ENCODE data around the gene CIC. TPM values are rescaled to one million over a fixed set of nuclear protein-coding genes. Genes with fewer than 3 reads are reported as not detected.

The CIC gene
- total RNA-seq, 4 donors from 2014 or later: 15.2 to 52.2 (median 41.5) TPM

DNA sequence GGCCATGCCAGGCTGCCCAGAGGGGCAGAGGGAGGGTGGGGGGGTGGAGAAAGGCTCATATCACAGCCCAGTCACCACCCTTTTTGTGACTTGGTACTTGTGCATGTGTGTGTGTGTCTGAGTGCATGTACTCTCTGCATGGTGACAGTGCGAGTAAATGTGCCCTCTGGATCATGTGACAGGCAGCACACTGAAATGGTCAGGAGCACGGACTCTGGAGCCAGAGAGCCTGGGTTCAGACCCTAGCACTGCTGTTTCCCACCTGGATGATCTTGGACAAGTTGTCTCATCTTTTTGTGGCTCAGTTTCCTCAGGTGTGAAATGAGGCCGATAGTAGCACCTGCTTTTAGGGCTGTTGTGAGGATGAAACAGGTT is 2.0 kb downstream of the CIC start:
- Histone ChIP-seq H3K27me3 (no peaks in the 10 kb centered on the region), H3K4me3 (peak overlapping the region; percentile 66 to 79 (median 68)), H3K9me3 (no peaks in the 10 kb centered on the region), H3K27ac (peak overlapping the region; percentile 93 to 96 (median 96)), H3K4me1 (peaks cover 39 to 46% of the 10 kb centered on the region in 2 donors), H3K36me3 (peaks cover 0 to 33% of the 10 kb centered on the region in 2 donors)
- in situ Hi-C loops (cut with MboI; ENCODE audit: low sequenced_read_pairs in 4 of 4) (no loop called here), intact Hi-C loops (cut with DNase I; ENCODE audit: low total_unique reads) (no loop called here)
- DNase-seq (peak in 1 of 2 donors; percentile 69), ATAC-seq (peak; percentile 5 to 9)
- TF ChIP-seq, protein P1, sequence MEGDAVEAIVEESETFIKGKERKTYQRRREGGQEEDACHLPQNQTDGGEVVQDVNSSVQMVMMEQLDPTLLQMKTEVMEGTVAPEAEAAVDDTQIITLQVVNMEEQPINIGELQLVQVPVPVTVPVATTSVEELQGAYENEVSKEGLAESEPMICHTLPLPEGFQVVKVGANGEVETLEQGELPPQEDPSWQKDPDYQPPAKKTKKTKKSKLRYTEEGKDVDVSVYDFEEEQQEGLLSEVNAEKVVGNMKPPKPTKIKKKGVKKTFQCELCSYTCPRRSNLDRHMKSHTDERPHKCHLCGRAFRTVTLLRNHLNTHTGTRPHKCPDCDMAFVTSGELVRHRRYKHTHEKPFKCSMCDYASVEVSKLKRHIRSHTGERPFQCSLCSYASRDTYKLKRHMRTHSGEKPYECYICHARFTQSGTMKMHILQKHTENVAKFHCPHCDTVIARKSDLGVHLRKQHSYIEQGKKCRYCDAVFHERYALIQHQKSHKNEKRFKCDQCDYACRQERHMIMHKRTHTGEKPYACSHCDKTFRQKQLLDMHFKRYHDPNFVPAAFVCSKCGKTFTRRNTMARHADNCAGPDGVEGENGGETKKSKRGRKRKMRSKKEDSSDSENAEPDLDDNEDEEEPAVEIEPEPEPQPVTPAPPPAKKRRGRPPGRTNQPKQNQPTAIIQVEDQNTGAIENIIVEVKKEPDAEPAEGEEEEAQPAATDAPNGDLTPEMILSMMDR (IDR thresholded peaks at IDR 0.05 in 4 of 5, conservative IDR thresholded peaks at IDR 0.05 in 1 of 5): no peak
- TF ChIP-seq POLR2A (IDR thresholded peaks at IDR 0.05): no peak

- no peaks in the 10 kb centered on the region for H3K9me3 ChIP-seq
- intact Hi-C loops (cut with DNase I; ENCODE audit: low total_unique reads) (no loop called here), in situ Hi-C loops (cut with MboI; ENCODE audit: low sequenced_read_pairs in 4 of 4) (no loop called here)
- H3K4me3 ChIP-seq: no peak overlapping the region
- H3K4me1 ChIP-seq: peaks cover 46 to 55% of the 10 kb centered on the region in 2 donors
- H3K36me3 ChIP-seq: peaks cover 0 to 33% of the 10 kb centered on the region in 2 donors
- TF ChIP-seq, protein P1 (IDR thresholded peaks at IDR 0.05 in 4 of 5, conservative IDR thresholded peaks at IDR 0.05 in 1 of 5): no peak
- TF ChIP-seq POLR2A (IDR thresholded peaks at IDR 0.05): no peak
- DNase-seq (peak in 1 of 2 donors; percentile 13), ATAC-seq (no peak)
- H3K27me3 ChIP-seq: no peaks in the 10 kb centered on the region
- peak overlapping the region; percentile 93 to 96 (median 96) for H3K27ac ChIP-seq
Observed at GRCh38 chr19:42271861-42272534, 2.9 kb downstream of the CIC start.

- Histone ChIP-seq H3K4me1 (peaks cover 48 to 60% of the 10 kb centered on the region in 2 donors), H3K9me3 (no peaks in the 10 kb centered on the region), H3K36me3 (peaks cover 0 to 33% of the 10 kb centered on the region in 2 donors), H3K27ac (peak overlapping the region; percentile 93 to 96 (median 96)), H3K27me3 (no peaks in the 10 kb centered on the region), H3K4me3 (no peak overlapping the region)
- intact Hi-C loops (cut with DNase I; ENCODE audit: low total_unique reads) (no loop called here), in situ Hi-C loops (cut with MboI; ENCODE audit: low sequenced_read_pairs in 4 of 4) (no loop called here)
- TF ChIP-seq, protein P1 (IDR thresholded peaks at IDR 0.05 in 4 of 5, conservative IDR thresholded peaks at IDR 0.05 in 1 of 5): no peak
- TF ChIP-seq POLR2A (IDR thresholded peaks at IDR 0.05): no peak
- DNase-seq (no peak), ATAC-seq (no peak)
Observed at GRCh38 chr19:42272535-42272897, 3.5 kb downstream of the CIC start.

GRCh38 chr19:42272989-42273406 is 3.9 kb downstream of the CIC start:
- in situ Hi-C loops (cut with MboI; ENCODE audit: low sequenced_read_pairs in 4 of 4): no loop called here
- peak overlapping the region in 3 of 4 donors; percentile 93 to 96 (median 95) for H3K27ac ChIP-seq
- H3K9me3 ChIP-seq: no peaks in the 10 kb centered on the region
- no peak overlapping the region for H3K4me3 ChIP-seq
- H3K4me1 ChIP-seq: peaks cover 48 to 60% of the 10 kb centered on the region in 2 donors
- no peak for TF ChIP-seq POLR2A (IDR thresholded peaks at IDR 0.05)
- H3K27me3 ChIP-seq: no peaks in the 10 kb centered on the region
- no peak for ATAC-seq
- peaks cover 0 to 33% of the 10 kb centered on the region in 2 donors for H3K36me3 ChIP-seq
- no peak for DNase-seq
- intact Hi-C loops (cut with DNase I; ENCODE audit: low total_unique reads): no loop called here

GRCh38 chr19:42273407-42274064 is 4.5 kb downstream of the CIC start:
- no peaks in the 10 kb centered on the region for H3K9me3 ChIP-seq
- DNase-seq: no peak
- H3K4me1 ChIP-seq: peaks cover 54 to 65% of the 10 kb centered on the region in 2 donors
- H3K27me3 ChIP-seq: no peaks in the 10 kb centered on the region
- TF ChIP-seq, protein P1 (IDR thresholded peaks at IDR 0.05 in 4 of 5, conservative IDR thresholded peaks at IDR 0.05 in 1 of 5): no peak
- no peak for TF ChIP-seq POLR2A (IDR thresholded peaks at IDR 0.05)
- peaks cover 0 to 33% of the 10 kb centered on the region in 2 donors for H3K36me3 ChIP-seq
- ATAC-seq: no peak
- H3K4me3 ChIP-seq: no peak overlapping the region
- intact Hi-C loops (cut with DNase I; ENCODE audit: low total_unique reads) (no loop called here), in situ Hi-C loops (cut with MboI; ENCODE audit: low sequenced_read_pairs in 4 of 4) (no loop called here)
- peak overlapping the region in 3 of 4 donors; percentile 2 to 97 (median 96) for H3K27ac ChIP-seq
